Left ventricle myocardium inferior (tissue), 1 donor: ENCODE data around the gene IFNL2. TPM values are rescaled to one million over a fixed set of nuclear protein-coding genes. Genes with fewer than 3 reads are reported as not detected.
"Not testable (repeated sequence)": the region's sequence is repeated elsewhere in the genome, so short reads cannot be mapped to it uniquely, and the experiment has no call there.

ENCODE experiments used
- DNase-seq: peaks from one replicate; pipeline ENCODE4 v3.0.0-alpha.2; 2020
- H3K27ac ChIP-seq: fragments of 200-600 bp; replicated peaks from 2 replicates; pipeline ENCODE4 v1.8.0; 2021
- H3K27me3 ChIP-seq: fragments of 200-600 bp; 2 replicates; pipeline ENCODE4 v1.8.0; 2021; ENCODE audit warnings: low read depth
- H3K36me3 ChIP-seq: fragments of 200-600 bp; 2 replicates; pipeline ENCODE4 v1.8.0; 2021
- H3K4me1 ChIP-seq: fragments of 200-600 bp; 2 replicates; pipeline ENCODE4 v1.8.0; 2021
- H3K4me3 ChIP-seq: fragments of 200-600 bp; 2 replicates; pipeline ENCODE4 v1.8.0; 2021; ENCODE audit warnings: mild to moderate bottlenecking, moderate library complexity
- H3K9me3 ChIP-seq: fragments of 200-600 bp; replicated peaks from 2 replicates; pipeline ENCODE4 v1.8.0; 2021
- CTCF ChIP-seq: fragments of 200-600 bp; IDR thresholded peaks from 2 replicates; pipeline ENCODE4 v1.8.0; 2021; ENCODE audit warnings: antibody characterized with exemption, mild to moderate bottlenecking, borderline replicate concordance
- intact Hi-C: fragments of 100-400 bp; cut with micrococcal nuclease; formaldehyde crosslinking; loops from one replicate; pipeline ENCODE4 v1.11.0; 2022
- total RNA-seq: library from RNA; stranded (reverse); fragmentation: NEBNext Ultra II Directional; extraction: Animal tissue kit (Norgen Biotek cat#: 25700); gene quantifications from one replicate; pipeline ENCODE4 v1.2.1, GENCODE V29; 2021
- donor health status: DM: no; HTN: yes; CAD: no; lungs with severe emphysema.

The IFNL2 gene
- total RNA-seq, 1 donor from 2014 or later: not detected

GRCh38 chr19:39270036-39270871 lies 2.1 kb downstream of the IFNL2 start:
- Histone ChIP-seq H3K4me1 (peaks cover 3% of the 10 kb centered on the region), H3K27me3 (peaks cover 73% of the 10 kb centered on the region), H3K9me3 (no peaks in the 10 kb centered on the region), H3K36me3 (no peaks in the 10 kb centered on the region), H3K4me3 (no peak overlapping the region), H3K27ac (no peak overlapping the region)
- TF ChIP-seq CTCF: no peak
- intact Hi-C loops: no loop called here
- no peak for DNase-seq

DNA sequence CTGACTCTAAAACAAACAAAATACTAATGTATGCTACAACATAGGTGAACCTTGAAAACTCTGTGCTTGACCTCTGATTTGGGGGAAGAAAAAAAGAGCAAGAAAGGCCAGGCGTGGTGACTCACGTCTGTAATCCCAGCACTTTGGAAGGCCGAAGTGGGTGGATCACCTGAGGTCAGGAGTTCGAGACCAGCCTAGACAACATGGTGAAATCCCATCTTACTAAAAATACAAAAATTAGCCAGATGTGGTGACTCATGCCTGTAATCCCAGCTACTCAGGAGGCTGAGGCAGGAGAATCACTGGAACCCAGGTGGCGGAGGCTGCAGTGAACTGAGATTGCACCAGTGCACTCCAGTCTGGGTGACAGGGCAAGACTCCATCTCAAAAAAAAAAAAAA lies 5.7 kb downstream of the IFNL2 start:
- H3K27ac ChIP-seq, H3K4me1 ChIP-seq, DNase-seq, H3K36me3 ChIP-seq, H3K9me3 ChIP-seq, intact Hi-C loops, H3K4me3 ChIP-seq: not testable (repeated sequence)
- peaks cover 77% of the 10 kb centered on the region for H3K27me3 ChIP-seq

- intact Hi-C loops: no loop called here
- Histone ChIP-seq H3K4me3 (no peak overlapping the region), H3K36me3 (no peaks in the 10 kb centered on the region), H3K27ac (no peak overlapping the region), H3K27me3 (peaks cover 73% of the 10 kb centered on the region), H3K4me1 (no peaks in the 10 kb centered on the region), H3K9me3 (no peaks in the 10 kb centered on the region)
- no peak for TF ChIP-seq CTCF
- DNase-seq: no peak
Measured at GRCh38 chr19:39275578-39275977, 7.4 kb downstream of the IFNL2 start.

DNA sequence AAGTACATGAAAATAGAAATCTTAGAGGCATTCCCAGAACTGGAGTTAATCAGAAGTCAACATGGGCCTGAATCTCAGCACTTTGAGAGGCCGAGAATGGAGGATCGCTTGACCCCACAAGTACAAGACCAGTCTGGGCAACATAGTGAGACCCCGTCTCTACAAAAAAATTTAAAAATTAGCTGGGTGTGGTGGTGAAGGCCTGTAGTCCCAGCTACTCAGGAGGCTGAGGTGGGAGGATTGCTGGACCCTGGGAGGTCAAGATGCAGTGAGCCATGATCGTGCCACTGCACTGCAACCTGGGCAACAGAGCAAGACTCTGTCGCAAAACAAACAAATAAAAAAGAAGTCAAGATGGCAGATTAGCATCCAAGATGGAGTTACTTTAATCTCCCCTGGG lies 8.5 kb downstream of the IFNL2 start:
- Histone ChIP-seq H3K4me1 (no peaks in the 10 kb centered on the region), H3K27ac (no peak overlapping the region), H3K36me3 (no peaks in the 10 kb centered on the region), H3K27me3 (peaks cover 65% of the 10 kb centered on the region), H3K9me3 (peaks cover 9% of the 10 kb centered on the region), H3K4me3 (no peak overlapping the region)
- TF ChIP-seq CTCF: no peak
- DNase-seq: no peak
- intact Hi-C loops: no loop called here

DNA sequence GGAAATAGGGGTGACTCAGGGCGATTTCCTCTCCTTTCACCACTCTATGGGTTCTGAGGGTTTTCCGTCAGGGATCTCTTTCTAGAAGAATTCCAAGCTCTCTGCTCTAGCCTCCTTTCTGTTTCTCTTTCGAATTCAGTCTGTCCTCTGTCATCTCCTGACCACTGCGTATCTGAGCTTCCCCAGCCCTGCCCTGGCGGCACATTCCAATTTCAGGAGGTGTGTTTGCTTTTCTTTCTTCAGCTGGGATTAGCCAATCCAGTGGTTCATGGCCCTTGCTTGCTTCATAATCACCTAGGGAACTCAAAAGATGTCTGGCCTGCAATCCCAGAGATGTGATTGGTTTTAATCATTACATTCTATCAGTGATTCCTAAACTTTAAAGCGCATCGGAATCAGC lies 9.4 kb downstream of the IFNL2 start:
- Histone ChIP-seq H3K27me3 (peaks cover 66% of the 10 kb centered on the region), H3K9me3 (peaks cover 18% of the 10 kb centered on the region), H3K4me3 (no peak overlapping the region), H3K4me1 (no peaks in the 10 kb centered on the region), H3K36me3 (no peaks in the 10 kb centered on the region), H3K27ac (no peak overlapping the region)
- intact Hi-C loops: no loop called here
- TF ChIP-seq CTCF: no peak
- DNase-seq: no peak

GRCh38 chr19:39282021-39282420 lies 13.8 kb downstream of the IFNL2 start:
- Histone ChIP-seq H3K4me1 (no peaks in the 10 kb centered on the region), H3K9me3 (peaks cover 46% of the 10 kb centered on the region), H3K36me3 (no peaks in the 10 kb centered on the region), H3K27me3 (peaks cover 56% of the 10 kb centered on the region), H3K4me3 (no peak overlapping the region), H3K27ac (no peak overlapping the region)
- no peak for DNase-seq
- no peak for TF ChIP-seq CTCF
- intact Hi-C loops: no loop called here
